ENCODE results near the gene PARD3B.

The PARD3B gene

DNA sequence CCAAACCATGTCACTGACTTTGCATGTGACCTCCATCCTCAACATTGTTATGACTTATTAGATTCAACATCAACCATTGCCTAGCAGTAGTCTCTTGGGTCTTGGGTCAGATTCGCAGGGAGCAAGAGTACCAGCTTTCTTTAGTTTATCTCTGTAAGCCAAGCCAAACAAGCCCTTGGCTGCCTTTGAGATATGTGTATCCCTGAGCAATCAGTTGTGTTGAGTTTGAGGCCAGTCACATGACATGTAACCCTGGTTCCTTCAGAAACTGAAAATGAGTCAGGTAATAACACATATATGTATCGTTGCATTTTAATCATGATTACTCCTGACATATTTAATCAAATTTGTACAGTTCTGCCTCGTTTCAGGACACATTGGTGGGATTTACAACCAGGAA is 173.3 kb downstream of the PARD3B start:
- no peak overlapping the region for H3K4me3 ChIP-seq (ENCODE audit: low read length)
- H3K9ac ChIP-seq (ENCODE audit: low read length): no peak overlapping the region
- no peak overlapping the region for H3K27ac ChIP-seq (ENCODE audit: low read length)
- H3K36me3 ChIP-seq (ENCODE audit: control insufficient read depth, low read depth, low read length): no peaks in the 10 kb centered on the region
- H3K27me3 ChIP-seq (ENCODE audit: control insufficient read depth, insufficient read depth, low read length): no peaks in the 10 kb centered on the region
- H3K9me3 ChIP-seq (ENCODE audit: control insufficient read depth, low read depth, low read length): no peaks in the 10 kb centered on the region
- no peaks in the 10 kb centered on the region for H3K4me1 ChIP-seq (ENCODE audit: control insufficient read depth, low read depth, low read length)

- H3K9ac ChIP-seq (ENCODE audit: low read length): no peak overlapping the region
- H3K4me1 ChIP-seq (ENCODE audit: control insufficient read depth, low read depth, low read length): peaks cover 3% of the 10 kb centered on the region
- H3K9me3 ChIP-seq (ENCODE audit: control insufficient read depth, low read depth, low read length): no peaks in the 10 kb centered on the region
- H3K27me3 ChIP-seq (ENCODE audit: control insufficient read depth, insufficient read depth, low read length): no peaks in the 10 kb centered on the region
- no peak overlapping the region for H3K4me3 ChIP-seq (ENCODE audit: low read length)
- no peak overlapping the region for H3K27ac ChIP-seq (ENCODE audit: low read length)
- no peaks in the 10 kb centered on the region for H3K36me3 ChIP-seq (ENCODE audit: control insufficient read depth, low read depth, low read length)
Measured at GRCh38 chr2:204720874-204721273, 175.6 kb downstream of the PARD3B start.

DNA sequence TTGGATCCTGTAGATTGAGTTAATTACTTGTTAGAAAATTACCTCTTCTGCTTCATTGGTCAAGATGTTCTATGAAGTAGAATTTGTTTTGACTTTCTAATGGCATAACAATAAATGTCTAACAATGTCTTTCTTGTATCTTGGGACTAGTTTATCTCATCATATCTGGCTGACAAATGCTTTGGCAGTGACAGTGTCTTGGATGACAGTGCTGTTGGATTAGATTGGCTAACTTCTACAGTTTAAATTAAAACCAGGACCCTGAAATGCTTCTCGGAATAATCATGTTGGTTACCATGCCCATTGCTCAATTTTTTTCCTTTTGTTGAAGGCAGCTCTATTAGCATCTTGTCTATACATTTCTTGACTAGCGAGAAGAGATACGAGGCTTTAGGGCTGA is 176.9 kb downstream of the PARD3B start:
- Histone ChIP-seq H3K27ac (ENCODE audit: low read length) (no peak overlapping the region), H3K9ac (ENCODE audit: low read length) (no peak overlapping the region), H3K9me3 (ENCODE audit: control insufficient read depth, low read depth, low read length) (no peaks in the 10 kb centered on the region), H3K27me3 (ENCODE audit: control insufficient read depth, insufficient read depth, low read length) (no peaks in the 10 kb centered on the region), H3K4me1 (ENCODE audit: control insufficient read depth, low read depth, low read length) (peaks cover 5% of the 10 kb centered on the region), H3K36me3 (ENCODE audit: control insufficient read depth, low read depth, low read length) (no peaks in the 10 kb centered on the region), H3K4me3 (ENCODE audit: low read length) (no peak overlapping the region)

DNA sequence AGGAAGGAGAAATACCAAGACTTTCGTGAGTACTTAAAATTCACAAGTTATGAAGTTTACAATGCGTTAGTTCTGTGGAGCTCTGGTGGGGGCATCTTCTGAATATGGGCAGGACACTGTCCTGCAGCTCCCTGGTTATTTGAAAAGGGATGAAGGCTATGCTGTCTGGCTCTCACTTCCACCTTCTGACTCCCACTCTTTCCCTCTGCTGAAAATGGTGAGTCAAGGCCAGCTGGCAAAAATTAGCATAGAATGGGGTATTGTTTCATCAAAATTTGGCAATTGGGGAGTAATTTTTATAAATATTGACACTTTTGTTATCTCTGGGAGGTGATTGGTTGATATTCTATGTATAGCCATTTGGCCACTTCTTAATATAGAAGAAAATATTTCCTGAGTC is 177.4 kb downstream of the PARD3B start:
- H3K27me3 ChIP-seq (ENCODE audit: control insufficient read depth, insufficient read depth, low read length): no peaks in the 10 kb centered on the region
- no peaks in the 10 kb centered on the region for H3K9me3 ChIP-seq (ENCODE audit: control insufficient read depth, low read depth, low read length)
- H3K9ac ChIP-seq (ENCODE audit: low read length): no peak overlapping the region
- H3K4me1 ChIP-seq (ENCODE audit: control insufficient read depth, low read depth, low read length): peaks cover 5% of the 10 kb centered on the region
- H3K27ac ChIP-seq (ENCODE audit: low read length): no peak overlapping the region
- H3K36me3 ChIP-seq (ENCODE audit: control insufficient read depth, low read depth, low read length): no peaks in the 10 kb centered on the region
- no peak overlapping the region for H3K4me3 ChIP-seq (ENCODE audit: low read length)

GRCh38 chr2:204725693-204726360 is 180.6 kb downstream of the PARD3B start:
- Histone ChIP-seq H3K4me1 (ENCODE audit: control insufficient read depth, low read depth, low read length) (peaks cover 5% of the 10 kb centered on the region), H3K27me3 (ENCODE audit: control insufficient read depth, insufficient read depth, low read length) (no peaks in the 10 kb centered on the region), H3K36me3 (ENCODE audit: control insufficient read depth, low read depth, low read length) (no peaks in the 10 kb centered on the region), H3K27ac (ENCODE audit: low read length) (no peak overlapping the region), H3K4me3 (ENCODE audit: low read length) (no peak overlapping the region), H3K9ac (ENCODE audit: low read length) (no peak overlapping the region), H3K9me3 (ENCODE audit: control insufficient read depth, low read depth, low read length) (no peaks in the 10 kb centered on the region)

DNA sequence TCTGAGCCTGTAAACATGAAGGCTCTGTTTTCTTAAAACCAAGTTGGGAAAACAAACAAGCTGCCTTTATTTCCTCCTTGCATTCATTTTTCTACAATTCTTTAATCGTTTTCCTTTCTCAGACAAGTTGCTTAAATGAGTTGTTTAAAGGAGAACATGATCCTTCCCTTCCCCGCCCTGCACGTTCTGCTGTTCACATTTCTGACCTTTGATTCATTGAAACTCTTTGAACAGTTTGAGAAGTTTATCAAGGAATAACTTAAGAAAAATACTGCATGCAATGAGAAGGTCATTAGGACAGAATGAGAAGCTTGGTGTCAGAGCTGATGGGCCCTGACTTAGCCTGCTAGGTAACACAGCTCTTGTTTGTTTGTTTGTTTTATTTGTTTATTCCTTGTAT is 181.6 kb downstream of the PARD3B start:
- H3K9me3 ChIP-seq (ENCODE audit: control insufficient read depth, low read depth, low read length): no peaks in the 10 kb centered on the region
- H3K36me3 ChIP-seq (ENCODE audit: control insufficient read depth, low read depth, low read length): no peaks in the 10 kb centered on the region
- no peak overlapping the region for H3K27ac ChIP-seq (ENCODE audit: low read length)
- H3K4me3 ChIP-seq (ENCODE audit: low read length): no peak overlapping the region
- no peaks in the 10 kb centered on the region for H3K27me3 ChIP-seq (ENCODE audit: control insufficient read depth, insufficient read depth, low read length)
- no peak overlapping the region for H3K9ac ChIP-seq (ENCODE audit: low read length)
- H3K4me1 ChIP-seq (ENCODE audit: control insufficient read depth, low read depth, low read length): peaks cover 5% of the 10 kb centered on the region

- peaks cover 5% of the 10 kb centered on the region for H3K4me1 ChIP-seq (ENCODE audit: control insufficient read depth, low read depth, low read length)
- H3K27ac ChIP-seq (ENCODE audit: low read length): no peak overlapping the region
- H3K36me3 ChIP-seq (ENCODE audit: control insufficient read depth, low read depth, low read length): no peaks in the 10 kb centered on the region
- no peaks in the 10 kb centered on the region for H3K27me3 ChIP-seq (ENCODE audit: control insufficient read depth, insufficient read depth, low read length)
- no peak overlapping the region for H3K4me3 ChIP-seq (ENCODE audit: low read length)
- no peak overlapping the region for H3K9ac ChIP-seq (ENCODE audit: low read length)
- no peaks in the 10 kb centered on the region for H3K9me3 ChIP-seq (ENCODE audit: control insufficient read depth, low read depth, low read length)
Measured at GRCh38 chr2:204727368-204727767, 182.1 kb downstream of the PARD3B start.

- Histone ChIP-seq H3K36me3 (ENCODE audit: control insufficient read depth, low read depth, low read length) (no peaks in the 10 kb centered on the region), H3K9ac (ENCODE audit: low read length) (no peak overlapping the region), H3K4me1 (ENCODE audit: control insufficient read depth, low read depth, low read length) (peaks cover 5% of the 10 kb centered on the region), H3K4me3 (ENCODE audit: low read length) (no peak overlapping the region), H3K27ac (ENCODE audit: low read length) (no peak overlapping the region), H3K9me3 (ENCODE audit: control insufficient read depth, low read depth, low read length) (no peaks in the 10 kb centered on the region), H3K27me3 (ENCODE audit: control insufficient read depth, insufficient read depth, low read length) (no peaks in the 10 kb centered on the region)
Measured at GRCh38 chr2:204730603-204731002, 185.3 kb downstream of the PARD3B start.

GRCh38 chr2:204732019-204732418 is 186.7 kb downstream of the PARD3B start:
- Histone ChIP-seq H3K9ac (ENCODE audit: low read length) (no peak overlapping the region), H3K27ac (ENCODE audit: low read length) (no peak overlapping the region), H3K27me3 (ENCODE audit: control insufficient read depth, insufficient read depth, low read length) (no peaks in the 10 kb centered on the region), H3K4me1 (ENCODE audit: control insufficient read depth, low read depth, low read length) (no peaks in the 10 kb centered on the region), H3K36me3 (ENCODE audit: control insufficient read depth, low read depth, low read length) (no peaks in the 10 kb centered on the region), H3K9me3 (ENCODE audit: control insufficient read depth, low read depth, low read length) (no peaks in the 10 kb centered on the region), H3K4me3 (ENCODE audit: low read length) (no peak overlapping the region)

DNA sequence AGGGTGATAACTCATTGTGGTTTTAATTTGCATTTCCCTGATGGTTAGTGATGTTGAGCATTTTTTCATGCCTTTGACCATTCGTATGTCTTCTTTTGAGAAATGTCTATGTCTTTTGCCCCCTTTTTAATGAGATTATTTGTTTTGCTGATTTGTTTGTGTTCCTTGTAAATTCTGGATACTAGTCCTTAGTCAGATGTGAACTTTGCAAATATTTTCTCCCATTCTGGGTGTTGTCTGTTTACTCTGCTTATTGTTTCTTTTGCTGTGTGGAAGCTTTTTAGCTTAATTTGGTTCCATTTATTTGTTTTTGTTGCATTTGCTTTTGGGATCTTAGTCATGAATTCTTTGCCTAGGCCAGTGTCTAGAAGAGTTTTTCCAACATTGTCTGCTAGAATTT is 192.0 kb downstream of the PARD3B start:
- Histone ChIP-seq H3K27me3 (ENCODE audit: control insufficient read depth, insufficient read depth, low read length) (no peaks in the 10 kb centered on the region), H3K4me1 (ENCODE audit: control insufficient read depth, low read depth, low read length) (no peaks in the 10 kb centered on the region), H3K27ac (ENCODE audit: low read length) (no peak overlapping the region), H3K9ac (ENCODE audit: low read length) (no peak overlapping the region), H3K9me3 (ENCODE audit: control insufficient read depth, low read depth, low read length) (no peaks in the 10 kb centered on the region), H3K36me3 (ENCODE audit: control insufficient read depth, low read depth, low read length) (no peaks in the 10 kb centered on the region), H3K4me3 (ENCODE audit: low read length) (no peak overlapping the region)

DNA sequence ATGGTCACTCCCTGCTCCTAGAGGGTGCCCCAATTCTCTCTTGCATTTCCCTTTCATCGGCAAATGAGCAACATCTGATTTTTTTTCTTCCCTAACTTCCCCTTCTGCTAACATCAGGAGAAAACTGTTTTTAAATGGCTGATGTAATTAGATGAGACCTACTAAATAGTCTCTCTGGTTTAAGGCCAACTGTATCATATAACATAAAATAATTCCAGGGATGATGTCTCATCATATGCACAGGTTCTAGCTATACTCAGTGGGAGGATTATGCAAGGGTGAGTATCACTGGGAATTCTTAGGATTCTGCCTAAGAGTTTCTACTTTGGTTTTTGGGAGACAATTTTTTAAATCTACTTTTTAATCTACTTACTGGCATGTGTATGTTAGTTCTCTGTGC is 193.4 kb downstream of the PARD3B start:
- H3K27ac ChIP-seq (ENCODE audit: low read length): no peak overlapping the region
- no peaks in the 10 kb centered on the region for H3K9me3 ChIP-seq (ENCODE audit: control insufficient read depth, low read depth, low read length)
- no peak overlapping the region for H3K9ac ChIP-seq (ENCODE audit: low read length)
- H3K36me3 ChIP-seq (ENCODE audit: control insufficient read depth, low read depth, low read length): no peaks in the 10 kb centered on the region
- H3K4me3 ChIP-seq (ENCODE audit: low read length): no peak overlapping the region
- no peaks in the 10 kb centered on the region for H3K4me1 ChIP-seq (ENCODE audit: control insufficient read depth, low read depth, low read length)
- no peaks in the 10 kb centered on the region for H3K27me3 ChIP-seq (ENCODE audit: control insufficient read depth, insufficient read depth, low read length)

DNA sequence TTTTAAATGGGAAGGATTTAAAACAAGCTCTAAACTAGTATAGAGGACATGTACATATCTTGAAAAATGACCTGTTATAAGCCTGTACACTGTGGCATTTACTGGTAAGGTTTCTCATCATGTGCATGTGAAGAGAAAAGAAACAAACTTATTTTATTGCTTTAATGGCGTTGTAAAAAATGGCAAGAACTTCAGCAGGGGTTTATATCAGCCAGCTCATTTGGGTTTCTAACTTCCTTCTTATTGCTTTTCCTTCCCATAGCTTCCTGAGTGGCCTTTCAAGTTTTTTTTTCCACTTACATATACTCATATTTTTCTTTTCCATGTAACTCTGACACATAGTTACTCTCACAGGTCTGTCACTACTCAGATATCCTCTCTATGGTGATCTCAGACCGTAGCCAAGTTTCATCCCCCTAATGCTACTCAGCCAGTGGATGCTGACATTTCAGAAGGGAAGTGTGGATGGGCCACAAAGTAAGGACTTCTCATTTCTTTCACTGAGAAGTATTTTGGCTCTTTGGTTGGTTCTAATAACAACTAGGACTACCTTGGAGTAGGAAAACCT is 198.2 kb downstream of the PARD3B start:
- Histone ChIP-seq H3K4me1 (ENCODE audit: control insufficient read depth, low read depth, low read length) (no peaks in the 10 kb centered on the region), H3K9ac (ENCODE audit: low read length) (no peak overlapping the region), H3K27ac (ENCODE audit: low read length) (no peak overlapping the region), H3K27me3 (ENCODE audit: control insufficient read depth, insufficient read depth, low read length) (no peaks in the 10 kb centered on the region), H3K4me3 (ENCODE audit: low read length) (no peak overlapping the region), H3K36me3 (ENCODE audit: control insufficient read depth, low read depth, low read length) (no peaks in the 10 kb centered on the region), H3K9me3 (ENCODE audit: control insufficient read depth, low read depth, low read length) (no peaks in the 10 kb centered on the region)

All from iPS-18a (cell line).